ENCODE measurements around the gene CUX1.

The CUX1 gene, protein sequence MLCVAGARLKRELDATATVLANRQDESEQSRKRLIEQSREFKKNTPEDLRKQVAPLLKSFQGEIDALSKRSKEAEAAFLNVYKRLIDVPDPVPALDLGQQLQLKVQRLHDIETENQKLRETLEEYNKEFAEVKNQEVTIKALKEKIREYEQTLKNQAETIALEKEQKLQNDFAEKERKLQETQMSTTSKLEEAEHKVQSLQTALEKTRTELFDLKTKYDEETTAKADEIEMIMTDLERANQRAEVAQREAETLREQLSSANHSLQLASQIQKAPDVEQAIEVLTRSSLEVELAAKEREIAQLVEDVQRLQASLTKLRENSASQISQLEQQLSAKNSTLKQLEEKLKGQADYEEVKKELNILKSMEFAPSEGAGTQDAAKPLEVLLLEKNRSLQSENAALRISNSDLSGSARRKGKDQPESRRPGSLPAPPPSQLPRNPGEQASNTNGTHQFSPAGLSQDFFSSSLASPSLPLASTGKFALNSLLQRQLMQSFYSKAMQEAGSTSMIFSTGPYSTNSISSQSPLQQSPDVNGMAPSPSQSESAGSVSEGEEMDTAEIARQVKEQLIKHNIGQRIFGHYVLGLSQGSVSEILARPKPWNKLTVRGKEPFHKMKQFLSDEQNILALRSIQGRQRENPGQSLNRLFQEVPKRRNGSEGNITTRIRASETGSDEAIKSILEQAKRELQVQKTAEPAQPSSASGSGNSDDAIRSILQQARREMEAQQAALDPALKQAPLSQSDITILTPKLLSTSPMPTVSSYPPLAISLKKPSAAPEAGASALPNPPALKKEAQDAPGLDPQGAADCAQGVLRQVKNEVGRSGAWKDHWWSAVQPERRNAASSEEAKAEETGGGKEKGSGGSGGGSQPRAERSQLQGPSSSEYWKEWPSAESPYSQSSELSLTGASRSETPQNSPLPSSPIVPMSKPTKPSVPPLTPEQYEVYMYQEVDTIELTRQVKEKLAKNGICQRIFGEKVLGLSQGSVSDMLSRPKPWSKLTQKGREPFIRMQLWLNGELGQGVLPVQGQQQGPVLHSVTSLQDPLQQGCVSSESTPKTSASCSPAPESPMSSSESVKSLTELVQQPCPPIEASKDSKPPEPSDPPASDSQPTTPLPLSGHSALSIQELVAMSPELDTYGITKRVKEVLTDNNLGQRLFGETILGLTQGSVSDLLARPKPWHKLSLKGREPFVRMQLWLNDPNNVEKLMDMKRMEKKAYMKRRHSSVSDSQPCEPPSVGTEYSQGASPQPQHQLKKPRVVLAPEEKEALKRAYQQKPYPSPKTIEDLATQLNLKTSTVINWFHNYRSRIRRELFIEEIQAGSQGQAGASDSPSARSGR (N-terminal part only)

DNA sequence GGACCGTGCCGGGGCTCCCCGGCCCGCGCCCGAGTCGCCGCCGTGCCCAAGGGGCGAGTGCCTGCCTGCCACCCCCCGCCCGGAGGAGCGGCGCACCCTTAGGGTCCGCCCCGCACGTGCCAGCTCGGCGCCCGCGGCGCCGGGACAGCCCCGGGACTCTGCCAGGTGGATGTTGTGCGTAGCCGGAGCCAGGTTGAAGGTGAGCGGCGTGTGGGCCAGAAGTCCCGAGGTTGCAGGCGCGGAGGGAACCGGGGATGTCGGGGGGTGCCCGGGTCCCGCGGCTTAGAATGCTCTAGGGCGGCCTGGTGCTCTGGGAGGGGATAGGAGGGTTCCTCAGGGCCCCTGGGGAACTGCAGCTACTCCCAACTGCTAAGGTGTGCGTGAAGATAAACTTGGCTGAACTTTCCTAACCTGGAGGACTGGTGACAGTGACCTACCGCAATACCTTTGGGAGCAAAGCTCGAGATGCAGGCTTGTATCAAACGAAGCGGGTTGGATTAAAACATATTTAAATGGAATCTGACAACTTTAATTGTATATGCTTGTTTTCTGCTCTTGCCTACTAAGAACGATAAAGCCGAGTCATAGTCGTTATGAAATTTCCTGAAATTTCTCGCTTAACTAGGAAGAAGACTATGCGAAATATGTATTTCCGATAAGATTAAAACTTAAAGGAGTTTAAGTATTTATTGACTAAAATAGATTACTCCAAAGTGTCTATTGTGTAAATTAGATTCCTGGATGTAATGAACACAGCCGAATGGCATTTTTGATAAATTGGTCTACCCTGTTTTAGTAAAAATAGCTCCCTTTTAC, at the start of gene CUX1:
Gene CUX1, plus strand, starts transcription at position 156 of the 816 bp plus-strand sequence. Its CDS starts 14 bp downstream, at position 170.
- Histone ChIP-seq H3K9me2 (replicated peaks; ENCODE audit: insufficient read depth, low read length) (no peaks in the 10 kb centered on the region), H4K20me1 (ENCODE audit: insufficient read depth, low read length) (peaks cover 24% of the 10 kb centered on the region), H3K4me2 (ENCODE audit: low read depth, low read length) (peak within 1 kb of the TSS; percentile 56; the same call in 1 of the 2 replicates), H3K9ac (ENCODE audit: low read length) (no peak within 1 kb of the TSS; the same call in 1 of the 2 replicates), H3K79me2 (ENCODE audit: low read length) (peaks cover 53% of the 10 kb centered on the region), H3K27ac (ENCODE audit: low read length) (no peak within 1 kb of the TSS), H3K4me3 (ENCODE audit: low read length) (peak within 1 kb of the TSS; percentile 71), H3K36me3 (replicated peaks; ENCODE audit: insufficient read depth, low read length) (no peaks in the 10 kb centered on the region), H3K27me3 (replicated peaks; ENCODE audit: insufficient read depth, low read length) (no peaks in the 10 kb centered on the region), H3K4me1 (ENCODE audit: low read length) (no peaks in the 10 kb centered on the region; the same call in 1 of the 2 replicates), H2AFZ (ENCODE audit: low read length) (no peak within 1 kb of the TSS), H3K9me3 (replicated peaks; ENCODE audit: insufficient read depth, low read length) (no peaks in the 10 kb centered on the region), H3F3A (ENCODE audit: insufficient read depth, low read length) (peaks cover 9% of the 10 kb centered on the region)
- no peak for TF ChIP-seq EZH2phosphoT487 (IDR thresholded peaks at IDR 0.05; ENCODE audit: low read length)
- TF ChIP-seq, protein P1, sequence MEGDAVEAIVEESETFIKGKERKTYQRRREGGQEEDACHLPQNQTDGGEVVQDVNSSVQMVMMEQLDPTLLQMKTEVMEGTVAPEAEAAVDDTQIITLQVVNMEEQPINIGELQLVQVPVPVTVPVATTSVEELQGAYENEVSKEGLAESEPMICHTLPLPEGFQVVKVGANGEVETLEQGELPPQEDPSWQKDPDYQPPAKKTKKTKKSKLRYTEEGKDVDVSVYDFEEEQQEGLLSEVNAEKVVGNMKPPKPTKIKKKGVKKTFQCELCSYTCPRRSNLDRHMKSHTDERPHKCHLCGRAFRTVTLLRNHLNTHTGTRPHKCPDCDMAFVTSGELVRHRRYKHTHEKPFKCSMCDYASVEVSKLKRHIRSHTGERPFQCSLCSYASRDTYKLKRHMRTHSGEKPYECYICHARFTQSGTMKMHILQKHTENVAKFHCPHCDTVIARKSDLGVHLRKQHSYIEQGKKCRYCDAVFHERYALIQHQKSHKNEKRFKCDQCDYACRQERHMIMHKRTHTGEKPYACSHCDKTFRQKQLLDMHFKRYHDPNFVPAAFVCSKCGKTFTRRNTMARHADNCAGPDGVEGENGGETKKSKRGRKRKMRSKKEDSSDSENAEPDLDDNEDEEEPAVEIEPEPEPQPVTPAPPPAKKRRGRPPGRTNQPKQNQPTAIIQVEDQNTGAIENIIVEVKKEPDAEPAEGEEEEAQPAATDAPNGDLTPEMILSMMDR (IDR thresholded peaks at IDR 0.05; ENCODE audit: low read length): no peak
- no peak for TF ChIP-seq EZH2 (optimal IDR thresholded peaks at IDR 0.05; ENCODE audit: low read depth, low read length)
- DNase-seq: peak; percentile 46

DNA sequence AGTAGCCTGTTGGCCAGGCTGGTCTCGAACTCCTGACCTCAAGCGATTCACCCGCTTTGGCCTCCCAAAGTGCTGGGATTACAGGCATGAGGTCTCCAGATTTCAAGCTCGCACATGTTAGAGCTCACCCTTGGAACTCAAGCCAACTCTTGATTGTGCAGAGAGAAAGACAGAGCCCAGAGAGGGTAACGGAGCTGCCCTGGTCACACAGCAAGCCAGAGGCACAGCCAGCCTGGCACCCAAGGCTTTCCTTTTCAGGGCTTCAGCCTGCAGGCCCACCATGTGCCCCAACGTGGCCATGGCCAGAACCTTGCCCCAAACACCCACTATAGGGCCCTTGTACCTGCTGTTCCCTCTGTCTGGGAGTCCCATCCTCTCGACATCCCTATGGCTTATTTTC, 49.1 kb upstream of the CUX1 start:
- Histone ChIP-seq H3K79me2 (ENCODE audit: low read length) (no peaks in the 10 kb centered on the region), H3F3A (ENCODE audit: insufficient read depth, low read length) (no peaks in the 10 kb centered on the region), H3K9me2 (replicated peaks; ENCODE audit: insufficient read depth, low read length) (no peaks in the 10 kb centered on the region), H3K4me2 (ENCODE audit: low read depth, low read length) (no peak overlapping the region), H3K9me3 (replicated peaks; ENCODE audit: insufficient read depth, low read length) (no peaks in the 10 kb centered on the region), H3K27ac (ENCODE audit: low read length) (no peak overlapping the region), H3K36me3 (replicated peaks; ENCODE audit: insufficient read depth, low read length) (no peaks in the 10 kb centered on the region), H3K27me3 (replicated peaks; ENCODE audit: insufficient read depth, low read length) (no peaks in the 10 kb centered on the region; the same call in 1 of the 2 replicates), H4K20me1 (ENCODE audit: insufficient read depth, low read length) (no peaks in the 10 kb centered on the region), H3K4me3 (ENCODE audit: low read length) (no peak overlapping the region), H2AFZ (ENCODE audit: low read length) (no peak overlapping the region), H3K9ac (ENCODE audit: low read length) (no peak overlapping the region), H3K4me1 (ENCODE audit: low read length) (no peaks in the 10 kb centered on the region)
- no peak for DNase-seq
- TF ChIP-seq EZH2phosphoT487 (IDR thresholded peaks at IDR 0.05; ENCODE audit: low read length) (no peak), EZH2 (optimal IDR thresholded peaks at IDR 0.05; ENCODE audit: low read depth, low read length) (no peak)
- TF ChIP-seq, protein P1 (IDR thresholded peaks at IDR 0.05; ENCODE audit: low read length): no peak

DNA sequence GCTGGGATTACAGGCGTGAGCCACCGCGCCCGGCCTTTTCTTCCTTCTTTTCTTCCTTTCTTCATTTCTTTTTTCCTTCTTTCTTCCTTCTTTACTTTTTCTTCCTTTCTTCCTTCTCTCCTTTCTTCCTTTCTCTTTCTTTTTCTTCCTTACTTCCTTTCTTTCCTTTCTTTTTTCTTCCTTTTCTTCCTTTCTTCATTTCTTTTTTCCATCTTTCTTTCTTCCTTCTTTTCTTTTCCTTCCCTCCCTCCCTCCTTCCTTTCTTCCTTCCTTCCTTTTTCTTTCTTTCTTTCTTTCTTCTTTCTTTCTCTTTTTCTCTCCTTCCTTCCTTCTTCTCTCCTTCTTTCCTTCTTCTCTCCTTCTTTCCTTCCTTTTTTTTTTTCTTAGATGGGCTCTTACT, 47.0 kb upstream of the CUX1 start:
- H3K9ac ChIP-seq (ENCODE audit: low read length): no peak overlapping the region
- DNase-seq: no peak
- H3K4me1 ChIP-seq (ENCODE audit: low read length): no peaks in the 10 kb centered on the region
- H4K20me1 ChIP-seq (ENCODE audit: insufficient read depth, low read length): no peaks in the 10 kb centered on the region
- H3K4me2 ChIP-seq (ENCODE audit: low read depth, low read length): no peak overlapping the region
- no peaks in the 10 kb centered on the region for H3F3A ChIP-seq (ENCODE audit: insufficient read depth, low read length)
- no peaks in the 10 kb centered on the region for H3K9me2 ChIP-seq (replicated peaks; ENCODE audit: insufficient read depth, low read length)
- no peaks in the 10 kb centered on the region; the same call in 1 of the 2 replicates for H3K27me3 ChIP-seq (replicated peaks; ENCODE audit: insufficient read depth, low read length)
- H3K36me3 ChIP-seq (replicated peaks; ENCODE audit: insufficient read depth, low read length): no peaks in the 10 kb centered on the region
- TF ChIP-seq EZH2 (optimal IDR thresholded peaks at IDR 0.05; ENCODE audit: low read depth, low read length): no peak
- TF ChIP-seq, protein P1 (IDR thresholded peaks at IDR 0.05; ENCODE audit: low read length): no peak
- TF ChIP-seq EZH2phosphoT487 (IDR thresholded peaks at IDR 0.05; ENCODE audit: low read length): no peak
- no peaks in the 10 kb centered on the region for H3K79me2 ChIP-seq (ENCODE audit: low read length)
- H3K27ac ChIP-seq (ENCODE audit: low read length): no peak overlapping the region
- no peaks in the 10 kb centered on the region for H3K9me3 ChIP-seq (replicated peaks; ENCODE audit: insufficient read depth, low read length)
- no peak overlapping the region for H3K4me3 ChIP-seq (ENCODE audit: low read length)
- no peak overlapping the region for H2AFZ ChIP-seq (ENCODE audit: low read length)

All from MM.1S (cell line).